Measurements from ENCODE around the gene BCAS1.

GRCh38 chr20:53954723-53955658 lies 115.4 kb downstream of the BCAS1 start:
- TF ChIP-seq CTCF (IDR thresholded peaks at IDR 0.05; ENCODE audit: borderline replicate concordance, extremely low read depth, low read length, poor library complexity, severe bottlenecking) (no peak), EZH2 (IDR thresholded peaks at IDR 0.05; ENCODE audit: borderline replicate concordance, low read depth, low read length, severe bottlenecking) (no peak)

Measured in DND-41 (cell line).